HG03039 (cell line): Measurements from ENCODE around the gene SFT2D3.

Source experiments
- ATAC-seq: cut with Tn5 transposase; IDR thresholded peaks from one replicate; pipeline ENCODE4 v1.9.1; 2021; ENCODE audit warnings: mild to moderate bottlenecking, moderate library complexity; ENCODE audit not compliant: unreplicated experiment

The SFT2D3 gene

GRCh38 chr2:127701193-127701650, at the start of gene SFT2D3:
SFT2D3 (plus strand) TSS chr2:127701497; CDS start chr2:127701529, 32 bp downstream.
- peak; percentile 60 for ATAC-seq

- ATAC-seq, result no peak
These were observed 49.2 kb upstream of the SFT2D3 start for GRCh38 chr2:127651971-127652550.

- ATAC-seq, result no peak
These were observed 48.4 kb upstream of the SFT2D3 start for GRCh38 chr2:127652786-127653357.

- ATAC-seq, result no peak
These were observed 47.7 kb upstream of the SFT2D3 start for GRCh38 chr2:127653421-127654083.

GRCh38 chr2:127654084-127654837, 47.0 kb upstream of the SFT2D3 start:
- ATAC-seq, result no peak

- no peak for ATAC-seq
These were observed 46.5 kb upstream of the SFT2D3 start for GRCh38 chr2:127654838-127655175.

- ATAC-seq, result no peak
These were observed 45.9 kb upstream of the SFT2D3 start for GRCh38 chr2:127655209-127656073.

GRCh38 chr2:127656569-127657231, 44.6 kb upstream of the SFT2D3 start:
- no peak for ATAC-seq

- no peak for ATAC-seq
These were observed 44.1 kb upstream of the SFT2D3 start for GRCh38 chr2:127657232-127657595.

GRCh38 chr2:127658146-127658545, 43.2 kb upstream of the SFT2D3 start:
- no peak for ATAC-seq

- no peak for ATAC-seq
These were observed 42.5 kb upstream of the SFT2D3 start for GRCh38 chr2:127658641-127659407.

GRCh38 chr2:127659408-127660290, 41.6 kb upstream of the SFT2D3 start:
- no peak for ATAC-seq

- no peak for ATAC-seq
These were observed 41.1 kb upstream of the SFT2D3 start for GRCh38 chr2:127660291-127660578.

- no peak for ATAC-seq
These were observed 40.1 kb upstream of the SFT2D3 start for GRCh38 chr2:127661072-127661649.

- no peak for ATAC-seq
These were observed 39.3 kb upstream of the SFT2D3 start for GRCh38 chr2:127661949-127662510.

GRCh38 chr2:127662937-127663565, 38.2 kb upstream of the SFT2D3 start:
- ATAC-seq, result no peak

GRCh38 chr2:127663566-127664064, 37.7 kb upstream of the SFT2D3 start:
- no peak for ATAC-seq
